Left ventricle myocardium superior (tissue), 1 donor: ENCODE results near the gene CDC42EP3. TPM values are rescaled to one million over a fixed set of nuclear protein-coding genes. Genes with fewer than 3 reads are reported as not detected.

ENCODE experiments used
- ATAC-seq: fragments of 200-7000 bp; cut with Tn5 transposase; one replicate; pipeline ENCODE4 v1.9.1; 2020; ENCODE audit warnings: mild to moderate bottlenecking, moderate library complexity
- DNase-seq: peaks from one replicate; pipeline ENCODE4 v3.0.0-alpha.2; 2020
- intact Hi-C: fragments of 100-400 bp; cut with micrococcal nuclease; formaldehyde crosslinking; loops from one replicate; pipeline ENCODE4 v1.11.0; 2022
- total RNA-seq: library from RNA; stranded (reverse); fragmentation: NEBNext Ultra II Directional; extraction: Animal tissue kit (Norgen Biotek cat#: 25700); gene quantifications from one replicate; pipeline ENCODE4 v1.2.1, GENCODE V29; 2021
- donor health status: DM: no; HTN: yes; CAD: no; lungs with severe emphysema.

CDC42EP3 gene
- total RNA-seq, 1 donor from 2014 or later: 89.5 TPM

GRCh38 chr2:37625796-37626571, 45.5 kb downstream of the CDC42EP3 start:
- intact Hi-C loops: no loop called here
- DNase-seq (no peak), ATAC-seq (peak; percentile 74)

GRCh38 chr2:37625156-37625555, 46.3 kb downstream of the CDC42EP3 start:
- intact Hi-C loops: no loop called here
- no peak for DNase-seq
- ATAC-seq: peak; percentile 51

DNA sequence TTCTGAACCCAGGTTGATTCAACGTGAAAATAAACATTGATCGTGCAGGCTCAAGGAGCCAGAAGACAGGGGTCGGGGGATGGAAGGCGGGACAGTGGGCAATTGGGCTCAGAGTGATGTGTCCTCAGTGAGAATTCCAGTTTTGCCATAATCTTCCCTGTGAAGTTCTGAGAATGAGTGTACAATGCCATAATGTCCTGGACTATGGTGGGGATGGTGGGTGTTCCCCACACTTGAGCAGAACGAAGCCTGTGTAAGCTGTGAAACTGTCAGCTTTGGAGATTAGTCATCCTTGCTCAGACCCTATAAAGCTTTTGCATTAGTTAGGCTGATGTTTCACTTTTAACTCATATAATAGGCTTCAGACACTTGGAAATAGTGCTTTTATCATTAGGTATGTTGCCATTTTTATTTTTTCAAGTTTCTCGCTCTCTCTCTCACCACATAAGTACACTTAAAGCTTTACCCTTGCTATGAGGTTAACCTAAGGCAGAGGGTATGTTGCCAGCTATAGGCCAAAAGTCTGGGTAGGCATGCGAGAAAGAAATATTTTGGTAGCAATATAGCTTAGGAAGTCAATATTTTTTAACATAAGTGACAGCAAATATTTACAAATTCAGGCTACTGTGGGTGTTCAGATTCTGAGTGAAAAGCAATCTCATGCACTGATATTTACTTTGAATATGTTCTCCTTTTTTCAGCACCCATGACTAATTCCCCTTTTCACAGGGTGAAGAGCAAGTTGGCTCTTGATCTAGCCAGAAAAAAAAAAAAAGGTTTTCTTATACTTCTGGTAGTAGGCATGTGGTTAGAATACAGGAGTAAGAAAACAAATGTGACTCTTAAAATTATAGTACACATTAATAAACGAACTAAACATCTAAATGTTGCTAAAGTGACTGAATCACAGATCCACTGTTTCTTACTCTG, 47.2 kb downstream of the CDC42EP3 start:
- no peak for DNase-seq
- intact Hi-C loops: no loop called here
- no peak for ATAC-seq

DNA sequence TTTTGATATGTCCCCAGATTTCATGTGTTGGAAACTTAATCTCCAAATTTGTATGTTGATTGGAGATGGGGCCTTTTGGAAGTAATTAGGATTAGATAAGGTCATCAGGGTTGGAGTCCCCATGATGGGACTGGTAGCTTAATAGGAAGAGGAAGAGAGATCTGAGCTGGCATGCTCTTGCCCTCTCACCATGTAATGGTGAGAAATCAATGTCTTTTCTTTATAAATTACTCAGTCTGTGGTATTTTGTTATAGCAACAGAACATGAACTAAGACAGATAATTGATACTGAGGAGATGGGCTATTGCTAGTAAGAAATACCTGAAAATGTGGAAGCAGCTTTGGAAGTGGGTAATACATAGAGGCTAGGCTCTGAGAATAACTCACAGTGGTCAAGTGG, 48.0 kb downstream of the CDC42EP3 start:
- DNase-seq (no peak), ATAC-seq (no peak)
- intact Hi-C loops: no loop called here

GRCh38 chr2:37622450-37623100, 48.9 kb downstream of the CDC42EP3 start:
- intact Hi-C loops: no loop called here
- ATAC-seq (no peak), DNase-seq (no peak)

GRCh38 chr2:37621199-37621598, 50.2 kb downstream of the CDC42EP3 start:
- intact Hi-C loops: no loop called here
- DNase-seq (no peak), ATAC-seq (no peak)

DNA sequence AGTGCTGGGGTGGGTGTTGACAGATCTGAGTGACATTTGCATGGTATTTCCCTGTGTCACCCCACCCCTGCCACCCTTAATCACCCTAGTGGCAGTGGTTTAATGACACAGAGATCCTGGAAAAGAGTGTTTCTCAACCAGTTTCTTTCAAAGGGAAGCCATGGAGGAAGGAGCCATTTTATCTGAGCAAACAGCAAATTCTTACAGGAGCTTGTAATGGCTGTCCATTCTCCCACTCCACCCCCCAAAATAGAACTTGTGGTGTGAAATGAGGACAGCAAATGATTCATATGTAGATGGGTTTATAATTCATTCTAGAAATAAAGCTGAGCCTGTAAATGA, 51.5 kb downstream of the CDC42EP3 start:
- no peak for DNase-seq
- intact Hi-C loops: no loop called here
- ATAC-seq: no peak

DNA sequence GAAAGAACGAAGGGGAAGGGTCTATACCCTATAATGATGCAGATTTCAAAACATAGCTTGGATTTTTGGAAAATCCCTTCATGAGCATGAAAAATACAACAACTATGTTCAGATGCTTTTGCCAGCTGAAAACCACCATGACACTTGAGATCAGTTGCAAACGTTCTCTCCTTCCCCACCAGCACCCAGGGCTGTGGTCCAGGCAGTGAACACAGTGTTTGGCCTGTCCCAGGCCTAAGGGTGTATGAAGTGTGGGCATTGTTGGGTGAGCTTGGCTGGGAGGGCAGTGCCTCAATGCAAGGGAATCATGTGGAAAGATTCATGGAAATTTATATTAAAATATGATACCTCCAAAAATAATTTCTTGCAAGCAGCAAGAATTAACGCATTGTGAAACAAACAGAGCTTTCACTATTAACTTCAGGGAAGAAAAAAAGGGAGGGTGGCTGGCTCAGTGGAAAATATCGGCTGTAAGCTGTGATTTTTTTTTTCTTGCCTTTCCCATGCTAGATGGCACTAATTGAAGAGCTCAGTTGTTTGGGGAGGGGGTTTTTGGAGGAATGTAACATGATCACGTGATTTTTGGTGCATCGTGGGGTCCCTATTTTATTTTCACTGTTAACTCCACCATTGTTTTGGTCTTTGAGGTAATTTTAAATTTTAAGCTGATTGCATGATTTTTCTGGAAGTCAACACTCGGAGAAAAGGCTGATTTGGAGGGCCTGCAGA, 52.0 kb downstream of the CDC42EP3 start:
- ATAC-seq: no peak
- intact Hi-C loops: no loop called here
- DNase-seq: no peak

GRCh38 chr2:37618326-37618725, 53.1 kb downstream of the CDC42EP3 start:
- DNase-seq (no peak), ATAC-seq (no peak)
- intact Hi-C loops: no loop called here

DNA sequence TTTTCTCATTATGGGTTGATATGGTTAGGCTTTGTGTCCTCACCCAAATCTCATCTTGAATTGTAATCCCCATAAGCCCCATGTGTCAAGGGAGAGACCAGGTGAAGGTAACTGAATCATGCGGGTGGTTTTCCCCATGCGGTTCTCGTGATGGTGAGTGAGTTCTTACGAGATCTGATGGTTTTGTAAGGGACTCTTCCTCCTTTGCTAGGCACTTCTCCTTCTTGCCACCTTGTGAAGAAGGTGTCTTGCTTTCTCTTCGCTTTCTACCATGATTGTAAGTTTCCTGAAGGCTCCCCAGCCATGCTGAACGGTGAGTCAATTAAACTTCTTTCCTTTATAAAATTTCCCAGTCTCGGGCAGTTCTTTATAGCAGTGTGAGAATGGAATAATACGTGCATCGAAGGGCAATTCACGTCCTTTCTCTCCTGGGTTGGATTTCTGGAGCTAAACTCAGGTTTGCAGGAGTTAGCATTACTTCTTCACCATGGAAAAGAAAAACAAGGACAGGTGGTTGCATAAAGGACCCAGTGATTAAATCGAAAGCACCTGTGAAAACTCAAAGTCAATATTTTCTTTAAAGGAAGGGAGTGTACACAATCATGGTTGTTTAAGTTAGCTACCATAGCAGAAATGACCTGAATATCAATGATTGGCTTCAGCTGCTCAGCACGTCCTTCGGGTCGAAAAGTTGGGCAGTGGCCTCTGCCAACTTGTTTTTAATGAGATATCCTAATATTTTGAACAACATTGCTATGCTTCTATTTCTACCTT, 54.1 kb downstream of the CDC42EP3 start:
- intact Hi-C loops: no loop called here
- DNase-seq (no peak), ATAC-seq (no peak)

- ATAC-seq (no peak), DNase-seq (no peak)
Measured at GRCh38 chr2:37616677-37617005, 54.8 kb downstream of the CDC42EP3 start.

GRCh38 chr2:37615804-37616676, 55.4 kb downstream of the CDC42EP3 start:
- intact Hi-C loops: no loop called here
- DNase-seq (peak; percentile 55), ATAC-seq (peak; percentile 75)

More at GRCh38 chr2:37616677-37617005, 54.8 kb downstream of the CDC42EP3 start:
- intact Hi-C loops: no loop called here

DNA sequence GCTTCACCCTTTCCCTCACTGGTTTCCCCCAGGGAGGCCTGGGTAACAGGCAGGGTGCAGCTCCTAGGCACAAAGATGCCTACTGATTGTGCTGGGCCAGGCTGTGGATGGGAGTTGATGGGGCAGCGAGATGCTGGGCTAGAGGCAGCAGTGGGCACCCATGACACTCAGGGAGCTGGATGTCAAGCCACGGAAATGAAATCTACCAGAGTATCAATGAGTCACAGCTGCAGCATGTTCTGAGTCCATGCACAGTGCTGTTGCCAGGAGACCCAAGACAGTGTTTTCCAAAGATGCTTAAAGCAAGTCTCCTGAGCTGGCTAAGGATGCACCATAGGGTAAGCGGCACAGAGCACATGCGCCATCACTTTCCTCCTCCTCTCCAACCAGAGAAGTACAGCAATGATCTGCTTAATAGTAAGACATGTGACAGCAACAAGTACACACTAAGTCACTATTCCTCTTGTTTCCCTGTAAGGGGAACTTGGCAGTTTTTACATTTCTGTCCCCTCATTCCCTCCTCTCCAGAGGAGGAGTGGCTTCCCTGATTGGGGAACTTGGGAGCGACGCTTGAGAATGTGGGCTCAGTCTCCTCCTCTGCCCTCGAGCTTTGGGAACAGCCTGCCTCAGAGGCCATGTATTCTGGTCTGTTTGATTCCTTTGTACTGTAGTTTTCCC, 57.2 kb downstream of the CDC42EP3 start:
- no peak for DNase-seq
- ATAC-seq: no peak
- intact Hi-C loops: no loop called here

- intact Hi-C loops: no loop called here
- ATAC-seq: no peak
- no peak for DNase-seq
Measured at GRCh38 chr2:37612382-37612781, 59.1 kb downstream of the CDC42EP3 start.

- DNase-seq (no peak), ATAC-seq (peak; percentile 50)
- intact Hi-C loops: no loop called here
Measured at GRCh38 chr2:37610638-37611289, 60.7 kb downstream of the CDC42EP3 start.

DNA sequence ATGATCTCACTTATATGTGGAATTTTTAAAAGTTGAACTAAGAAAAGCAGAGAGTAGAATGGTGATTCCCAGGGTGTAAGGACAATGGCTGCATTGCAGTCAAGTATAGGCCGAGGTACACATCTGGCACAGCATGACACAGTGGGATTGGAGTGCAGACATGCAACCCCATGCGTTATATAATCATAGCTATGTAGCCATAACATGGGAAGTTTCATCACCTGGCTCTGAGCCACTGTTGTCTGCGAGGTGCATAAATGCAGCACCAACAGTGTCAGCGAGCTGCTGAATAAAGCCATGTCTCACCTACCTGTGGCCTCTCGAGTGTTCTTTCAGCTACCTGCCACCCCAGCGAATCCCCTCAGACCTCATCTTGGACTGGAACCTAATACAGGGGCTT, 61.7 kb downstream of the CDC42EP3 start:
- ATAC-seq (no peak), DNase-seq (no peak)
- intact Hi-C loops: no loop called here

DNA sequence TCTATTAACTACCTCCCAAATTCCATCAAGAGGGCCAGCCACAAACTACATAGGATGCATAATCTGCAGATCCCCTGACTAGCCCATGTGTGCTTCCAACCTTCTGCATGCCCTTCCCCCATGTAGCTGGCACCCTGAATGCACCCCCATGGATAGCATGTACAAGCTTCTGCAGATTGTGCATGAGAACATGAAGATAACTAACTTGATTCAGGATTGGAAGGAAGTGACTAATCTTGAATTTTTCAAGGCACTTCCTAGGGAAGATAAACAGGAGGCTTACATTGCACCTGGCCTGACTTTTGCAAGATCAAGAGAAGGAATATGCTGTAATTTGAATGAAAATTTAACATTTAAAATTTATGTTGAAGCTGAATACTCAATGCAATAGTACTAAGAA, 66.7 kb downstream of the CDC42EP3 start:
- intact Hi-C loops: no loop called here
- DNase-seq (no peak), ATAC-seq (no peak)
